ENCODE measurements around the gene DAB2. TPM values are rescaled to one million over a fixed set of nuclear protein-coding genes. Genes with fewer than 3 reads are reported as not detected.

Gene DAB2
- 3.6 TPM for total RNA-seq

- ATAC-seq, result peak; percentile 70
Observed at GRCh38 chr5:39424736-39425637, at the start of gene DAB2. TSS of gene DAB2 (minus strand) at chr5:39424980. CDS start at chr5:39394320, 30,660 bp downstream.

GRCh38 chr5:39473156-39473775 lies 48.5 kb upstream of the DAB2 start:
- no peak for ATAC-seq

- no peak for ATAC-seq
Observed at GRCh38 chr5:39471836-39472508, 47.2 kb upstream of the DAB2 start.

GRCh38 chr5:39470811-39471210 lies 46.0 kb upstream of the DAB2 start:
- no peak for ATAC-seq

- ATAC-seq, result no peak
Observed at GRCh38 chr5:39469777-39470415, 45.1 kb upstream of the DAB2 start.

GRCh38 chr5:39469176-39469575 lies 44.4 kb upstream of the DAB2 start:
- ATAC-seq, result no peak

GRCh38 chr5:39466846-39467245 lies 42.1 kb upstream of the DAB2 start:
- no peak for ATAC-seq

- no peak for ATAC-seq
Observed at GRCh38 chr5:39465843-39466242, 41.1 kb upstream of the DAB2 start.

GRCh38 chr5:39465097-39465496 lies 40.3 kb upstream of the DAB2 start:
- no peak for ATAC-seq

GRCh38 chr5:39464088-39464487 lies 39.3 kb upstream of the DAB2 start:
- ATAC-seq, result no peak

GRCh38 chr5:39462211-39462610 lies 37.4 kb upstream of the DAB2 start:
- no peak for ATAC-seq

- ATAC-seq, result no peak
Observed at GRCh38 chr5:39461007-39461682, 36.4 kb upstream of the DAB2 start.

- no peak for ATAC-seq
Observed at GRCh38 chr5:39459907-39460306, 35.1 kb upstream of the DAB2 start.

- ATAC-seq, result no peak
Observed at GRCh38 chr5:39459071-39459470, 34.3 kb upstream of the DAB2 start.

- ATAC-seq, result no peak
Observed at GRCh38 chr5:39455645-39456044, 30.9 kb upstream of the DAB2 start.

- ATAC-seq, result no peak
Observed at GRCh38 chr5:39453606-39454005, 28.8 kb upstream of the DAB2 start.

- no peak for ATAC-seq
Observed at GRCh38 chr5:39452846-39453245, 28.1 kb upstream of the DAB2 start.

GRCh38 chr5:39451276-39451941 lies 26.6 kb upstream of the DAB2 start:
- ATAC-seq, result no peak

- ATAC-seq, result no peak
Observed at GRCh38 chr5:39450487-39450886, 25.7 kb upstream of the DAB2 start.

GRCh38 chr5:39449591-39449990 lies 24.8 kb upstream of the DAB2 start:
- no peak for ATAC-seq

GRCh38 chr5:39448506-39449128 lies 23.8 kb upstream of the DAB2 start:
- no peak for ATAC-seq

Measured in esophagus mucosa (tissue), 1 donor.